Psoas muscle (tissue), 8 donors: ENCODE measurements around the gene DOK7. TPM values are rescaled to one million over a fixed set of nuclear protein-coding genes. Genes with fewer than 3 reads are reported as not detected.
"Not testable (repeated sequence)": the region's sequence is repeated elsewhere in the genome, so short reads cannot be mapped to it uniquely, and the experiment has no call there.

Experiments used
- ATAC-seq, 4 donors: fragments of 200-7000 bp; cut with Tn5 transposase; one replicate each; pipeline ENCODE4 v1.9.1; 2020; ENCODE audit warnings: moderate library complexity in 3 of 4, mild to moderate bottlenecking in 2 of 4
- DNase-seq, 2 donors: peaks; one replicate each; pipeline ENCODE4 v3.0.0-alpha.2; 2020
- H3K27ac ChIP-seq: fragments of 200-600 bp; one replicate; pipeline ENCODE4 v1.8.0; 2022
- H3K27me3 ChIP-seq, 3 donors: fragments of 200-600 bp in 1 of 3; one replicate each; pipeline versions ENCODE4 v1.6.1 to v1.8.0; 2013 to 2022; ENCODE audit warnings: low read length in 2 of 3, mild to moderate bottlenecking in 2 of 3, moderate library complexity in 1 of 3; ENCODE audit not compliant: insufficient read depth in 3 of 3
- H3K36me3 ChIP-seq, 2 donors: fragments of 200-600 bp in 1 of 2; one replicate each; pipeline versions ENCODE4 v1.6.1 to v1.8.0; 2013 to 2022; ENCODE audit warnings: low read depth in 1 of 2, mild to moderate bottlenecking in 1 of 2, moderate library complexity in 1 of 2; ENCODE audit not compliant: insufficient read depth in 1 of 2
- H3K4me1 ChIP-seq: fragments of 200-600 bp; one replicate; pipeline ENCODE4 v1.8.0; 2022
- H3K4me3 ChIP-seq: fragments of 200-600 bp; one replicate; pipeline ENCODE4 v1.8.0; 2022; ENCODE audit warnings: mild to moderate bottlenecking
- H3K9me3 ChIP-seq: fragments of 200-600 bp; one replicate; pipeline ENCODE4 v1.8.0; 2022
- WGBS, 3 donors: extraction: QIAGEN DNeasy Blood & Tissue Kit; methylation state at CpG; one replicate each; pipeline versions ENCODE4 v1.1.6 to v1.1.7; 2013; 5-methylcytosine and 5-hydroxymethylcytosine counted together
- intact Hi-C, 2 donors: fragments of 100-400 bp; cut with DNase I; formaldehyde crosslinking; loops; one replicate each; pipeline versions ENCODE4 v1.11.0 to v1.14.2; 2022
- polyA plus RNA-seq, 3 donors: library from polyadenylated mRNA; stranded (reverse); fragments of 200-250 nt; gene quantifications; one replicate each; pipeline ENCODE4 v1.2.3, GENCODE V29; 2013
- total RNA-seq, 4 donors: library from RNA; stranded (reverse); fragmentation: NEBNext Ultra II Directional in 2 of 4; extraction: Animal tissue kit (Norgen Biotek cat#: 25700) in 2 of 4; gene quantifications; one replicate each; pipeline versions ENCODE4 v1.2.1 to v1.2.4, GENCODE V29; 2021 to 2023
- TF ChIP-seq, protein P1 (sequence below): fragments of 200-600 bp; IDR thresholded peaks from one replicate; pipeline ENCODE4 v1.8.0; 2022; ENCODE audit warnings: antibody characterized with exemption
- donor health status: healthy with polysubstance abuse.
- donor health status: DM: no; HTN: no; CAD: no; lungs with moderate emphysema.
- donor health status: Bipolar disorder and iron deficiency.
- donor health status: healthy.
- donor health status: DM: yes; HTN: yes; CAD: no.
- donor health status: DM: no; HTN: no; CAD: no.
- donor health status: DM: no; HTN: no; CAD: no.
- donor health status: DM: yes; HTN: yes; CAD: no.

DOK7 gene
- total and polyA plus RNA-seq, 7 donors = 3.4 to 48.6 (median 21.5) TPM

DNA sequence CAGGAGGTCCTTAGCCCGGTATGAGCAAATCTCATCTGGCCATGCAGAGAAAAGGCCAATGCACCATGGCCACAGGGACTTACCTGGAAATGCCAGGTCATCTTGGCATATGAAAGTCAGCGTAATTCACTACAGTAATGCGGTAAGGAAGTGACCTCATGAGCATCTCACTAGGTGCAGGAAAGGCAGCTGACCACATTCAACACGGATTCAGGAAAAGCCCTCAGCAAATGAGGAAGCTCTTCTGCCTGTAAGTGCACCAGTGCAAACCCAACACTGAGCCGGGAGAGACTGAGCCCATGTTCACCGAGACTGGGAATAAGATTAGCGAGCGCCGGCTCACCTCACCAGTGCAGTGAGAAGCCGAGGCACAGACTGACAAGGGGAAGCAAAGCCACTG is 45.4 kb downstream of the DOK7 start:
- ATAC-seq = no peak
- Histone ChIP-seq H3K4me1 (no peaks in the 10 kb centered on the region), H3K9me3 (no peaks in the 10 kb centered on the region), H3K36me3 (peaks cover 10 to 91% of the 10 kb centered on the region in 2 donors), H3K4me3 (no peak overlapping the region), H3K27me3 (no peaks in the 10 kb centered on the region), H3K27ac (no peak overlapping the region)
- DNase-seq = no peak
- TF ChIP-seq, protein P1, sequence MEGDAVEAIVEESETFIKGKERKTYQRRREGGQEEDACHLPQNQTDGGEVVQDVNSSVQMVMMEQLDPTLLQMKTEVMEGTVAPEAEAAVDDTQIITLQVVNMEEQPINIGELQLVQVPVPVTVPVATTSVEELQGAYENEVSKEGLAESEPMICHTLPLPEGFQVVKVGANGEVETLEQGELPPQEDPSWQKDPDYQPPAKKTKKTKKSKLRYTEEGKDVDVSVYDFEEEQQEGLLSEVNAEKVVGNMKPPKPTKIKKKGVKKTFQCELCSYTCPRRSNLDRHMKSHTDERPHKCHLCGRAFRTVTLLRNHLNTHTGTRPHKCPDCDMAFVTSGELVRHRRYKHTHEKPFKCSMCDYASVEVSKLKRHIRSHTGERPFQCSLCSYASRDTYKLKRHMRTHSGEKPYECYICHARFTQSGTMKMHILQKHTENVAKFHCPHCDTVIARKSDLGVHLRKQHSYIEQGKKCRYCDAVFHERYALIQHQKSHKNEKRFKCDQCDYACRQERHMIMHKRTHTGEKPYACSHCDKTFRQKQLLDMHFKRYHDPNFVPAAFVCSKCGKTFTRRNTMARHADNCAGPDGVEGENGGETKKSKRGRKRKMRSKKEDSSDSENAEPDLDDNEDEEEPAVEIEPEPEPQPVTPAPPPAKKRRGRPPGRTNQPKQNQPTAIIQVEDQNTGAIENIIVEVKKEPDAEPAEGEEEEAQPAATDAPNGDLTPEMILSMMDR = no peak
- intact Hi-C loops = no loop called here
- 82 to 91% (median 91%) methylated on average over 10 of the region's 10 CpGs for WGBS, 3 donors

DNA sequence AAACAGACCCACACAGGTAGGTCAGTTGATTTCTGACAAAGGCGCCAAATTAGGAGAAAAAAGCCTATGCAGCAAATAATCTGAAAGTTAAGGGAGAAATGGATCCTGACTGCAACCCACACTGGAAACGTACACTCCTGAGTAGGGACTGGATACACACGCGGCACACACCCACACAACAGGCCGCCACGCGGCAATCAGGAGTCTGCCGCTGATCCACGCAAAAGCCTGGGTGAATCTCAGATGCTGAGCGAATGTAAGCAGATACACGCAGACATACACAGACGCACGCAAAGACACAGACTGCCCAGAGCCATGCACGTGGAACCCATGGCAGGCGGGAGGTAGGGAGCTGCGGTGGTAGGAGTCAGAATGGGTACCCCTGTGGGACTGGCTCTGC is 47.4 kb downstream of the DOK7 start:
- Histone ChIP-seq H3K27me3 (no peaks in the 10 kb centered on the region), H3K27ac (no peak overlapping the region), H3K4me3 (no peak overlapping the region), H3K36me3 (peaks cover 3 to 91% of the 10 kb centered on the region in 2 donors), H3K9me3 (no peaks in the 10 kb centered on the region), H3K4me1 (no peaks in the 10 kb centered on the region)
- WGBS, 3 donors = 95 to 97% (median 97%) methylated on average over 16 of the region's 16 CpGs
- intact Hi-C loops = no loop called here
- DNase-seq (no peak), ATAC-seq (peak in 2 of 4 donors; percentile 8 to 12)
- TF ChIP-seq, protein P1 = no peak

DNA sequence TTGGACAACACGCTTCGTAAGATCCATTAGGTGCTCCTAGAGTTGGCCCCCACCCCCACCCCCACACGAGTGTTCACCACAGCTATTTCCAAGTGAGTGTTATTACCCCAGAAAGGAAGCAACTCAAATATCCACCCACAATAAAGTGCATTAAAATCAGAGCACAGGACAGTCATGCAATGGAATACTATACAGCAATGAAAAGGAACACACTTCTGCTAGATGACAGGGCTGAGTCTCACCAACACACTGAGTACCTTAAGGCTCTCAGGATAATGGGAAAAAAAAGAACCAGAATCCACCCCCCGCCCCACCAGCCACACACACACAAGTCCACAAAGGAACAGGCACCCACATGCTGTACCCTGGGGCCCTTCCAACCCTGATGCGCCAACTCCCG is 48.1 kb downstream of the DOK7 start:
- no peak for DNase-seq
- Histone ChIP-seq H3K4me3 (no peak overlapping the region), H3K9me3 (no peaks in the 10 kb centered on the region), H3K27me3 (no peaks in the 10 kb centered on the region), H3K27ac (no peak overlapping the region), H3K4me1 (no peaks in the 10 kb centered on the region), H3K36me3 (peaks cover 3 to 91% of the 10 kb centered on the region in 2 donors)
- WGBS, 3 donors = 97 to 98% (median 97%) methylated on average over 6 of the region's 6 CpGs
- intact Hi-C loops = no loop called here
- TF ChIP-seq, protein P1 = no peak
- no peak for ATAC-seq

DNA sequence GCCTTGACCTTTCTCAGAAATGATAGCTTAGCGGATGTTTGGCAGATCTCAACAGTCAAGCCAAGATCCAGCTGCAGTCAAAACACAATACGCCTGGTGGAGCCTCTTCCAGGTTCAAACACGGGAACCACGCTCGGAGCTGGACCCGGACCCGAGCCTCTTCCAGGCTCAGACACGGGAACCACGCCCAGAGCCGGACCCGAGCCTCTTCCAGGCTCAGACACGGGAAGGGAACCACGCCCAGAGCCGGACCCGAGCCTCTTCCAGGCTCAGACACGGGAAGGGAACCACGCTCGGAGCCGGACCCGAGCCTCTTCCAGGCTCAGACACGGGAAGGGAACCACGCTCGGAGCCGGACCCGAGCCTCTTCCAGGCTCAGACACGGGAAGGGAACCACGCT is 48.5 kb downstream of the DOK7 start:
- H3K27ac ChIP-seq, H3K4me1 ChIP-seq, H3K27me3 ChIP-seq, intact Hi-C loops, H3K4me3 ChIP-seq, DNase-seq, ATAC-seq, H3K9me3 ChIP-seq: not testable (repeated sequence)
- 97 to 99% (median 97%) methylated on average over 16 to 20 of the region's 27 CpGs for WGBS, 3 donors
- H3K36me3 ChIP-seq = peaks cover 3 to 91% of the 10 kb centered on the region in 2 donors

DNA sequence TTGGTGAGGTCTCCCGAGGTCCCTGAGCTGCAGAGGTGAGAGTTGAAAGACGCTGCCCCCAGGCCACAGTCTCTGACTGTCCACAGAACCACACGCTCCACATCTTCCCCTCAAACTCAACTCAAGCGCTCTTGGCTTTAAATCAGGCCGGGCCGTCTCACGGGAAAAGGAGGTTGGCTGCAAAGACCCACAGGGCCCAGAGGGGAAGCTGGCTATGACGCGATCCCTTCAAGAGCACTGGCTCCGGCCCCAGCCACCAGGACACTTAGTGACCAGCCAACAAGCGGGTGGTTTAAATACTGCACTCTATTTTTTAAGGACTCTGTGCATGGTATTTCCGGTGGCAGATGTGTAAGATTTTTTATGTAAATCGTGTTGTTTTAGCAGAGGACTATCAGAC is 49.2 kb downstream of the DOK7 start:
- Histone ChIP-seq H3K36me3 (peaks cover 6 to 91% of the 10 kb centered on the region in 2 donors), H3K4me1 (no peaks in the 10 kb centered on the region), H3K4me3 (no peak overlapping the region), H3K27me3 (no peaks in the 10 kb centered on the region), H3K9me3 (no peaks in the 10 kb centered on the region), H3K27ac (no peak overlapping the region)
- DNase-seq = peak in 1 of 2 donors; percentile 46
- 75 to 85% (median 85%) methylated on average over 13 of the region's 13 CpGs for WGBS, 3 donors
- TF ChIP-seq, protein P1 = no peak
- no peak for ATAC-seq
- intact Hi-C loops = no loop called here
